ENCODE results near the gene ZSCAN23.

Gene ZSCAN23

DNA sequence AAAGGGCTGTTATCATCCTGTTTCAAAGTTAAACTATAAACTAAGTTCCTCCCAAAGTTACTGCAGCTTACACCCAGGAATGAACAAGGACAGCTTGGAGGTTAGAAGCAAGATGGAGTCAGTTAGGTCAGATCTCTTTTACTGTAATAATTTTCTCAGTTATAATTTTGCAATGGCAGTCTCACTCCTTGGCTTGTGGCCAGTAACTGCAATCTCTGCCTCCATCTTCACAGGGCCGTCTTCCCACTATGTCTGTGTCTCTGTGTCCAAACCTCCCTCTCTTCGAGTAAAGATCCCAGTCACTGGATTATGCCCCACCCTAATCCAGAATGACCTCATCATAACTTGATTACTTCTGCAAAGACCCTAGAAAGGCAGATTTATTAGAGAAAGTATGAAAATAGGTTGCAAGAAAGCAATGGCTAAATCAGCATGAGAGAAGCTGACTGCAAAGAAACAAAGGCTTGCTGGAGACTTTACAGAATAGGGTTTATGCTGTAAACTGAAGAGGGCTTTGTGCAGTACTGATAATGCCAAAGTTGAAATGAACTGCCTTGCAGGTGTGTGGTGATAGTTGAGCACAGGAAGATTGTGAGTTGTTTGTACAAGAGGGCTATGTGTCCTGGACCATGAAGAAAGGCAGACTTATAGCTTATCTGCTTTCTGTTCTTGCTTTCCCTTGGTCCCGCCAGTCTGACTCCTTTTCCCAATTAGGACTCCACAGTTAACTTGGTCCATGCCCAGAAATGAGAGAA lies 43.9 kb upstream of the ZSCAN23 start:
- Histone ChIP-seq H3K36me3 (ENCODE audit: control insufficient read depth in 2 of 2, insufficient read depth in 1 of 2, low read length in 2 of 2) (no peaks in the 10 kb centered on the region), H3K27ac (ENCODE audit: extremely low read depth, low read depth, low read length) (no peak overlapping the region), H3K4me1 (ENCODE audit: control insufficient read depth, insufficient read depth, low read length) (no peaks in the 10 kb centered on the region), H3K4me3 (ENCODE audit: low read depth, low read length) (no peak overlapping the region), H3K9me3 (ENCODE audit: control insufficient read depth, insufficient read depth, low read depth, low read length) (no peaks in the 10 kb centered on the region)
- ChIA-PET CTCF (interaction anchor here (0.7 to 1.4 kb wide), 2 partner anchors 8 to 10 kb away, joined by 4 to 5 read pairs; no protein-coding TSS in a partner anchor), POLR2A (interaction anchor here (0.5 kb wide), 1 partner anchor 585 kb away, joined by 3 read pairs; no protein-coding TSS in a partner anchor)
- TF ChIP-seq ZNF324 (tag by site-specific recombination; IDR thresholded peaks at IDR 0.05): no peak
- TF ChIP-seq, protein P1, sequence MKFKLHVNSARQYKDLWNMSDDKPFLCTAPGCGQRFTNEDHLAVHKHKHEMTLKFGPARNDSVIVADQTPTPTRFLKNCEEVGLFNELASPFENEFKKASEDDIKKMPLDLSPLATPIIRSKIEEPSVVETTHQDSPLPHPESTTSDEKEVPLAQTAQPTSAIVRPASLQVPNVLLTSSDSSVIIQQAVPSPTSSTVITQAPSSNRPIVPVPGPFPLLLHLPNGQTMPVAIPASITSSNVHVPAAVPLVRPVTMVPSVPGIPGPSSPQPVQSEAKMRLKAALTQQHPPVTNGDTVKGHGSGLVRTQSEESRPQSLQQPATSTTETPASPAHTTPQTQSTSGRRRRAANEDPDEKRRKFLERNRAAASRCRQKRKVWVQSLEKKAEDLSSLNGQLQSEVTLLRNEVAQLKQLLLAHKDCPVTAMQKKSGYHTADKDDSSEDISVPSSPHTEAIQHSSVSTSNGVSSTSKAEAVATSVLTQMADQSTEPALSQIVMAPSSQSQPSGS (tag by site-specific recombination; IDR thresholded peaks at IDR 0.05; ENCODE audit: low read depth): peak; percentile 56; the same call in 1 of the 2 replicates
- TF ChIP-seq ZNF23 (tag by site-specific recombination; IDR thresholded peaks at IDR 0.05; ENCODE audit: borderline replicate concordance): no peak

DNA sequence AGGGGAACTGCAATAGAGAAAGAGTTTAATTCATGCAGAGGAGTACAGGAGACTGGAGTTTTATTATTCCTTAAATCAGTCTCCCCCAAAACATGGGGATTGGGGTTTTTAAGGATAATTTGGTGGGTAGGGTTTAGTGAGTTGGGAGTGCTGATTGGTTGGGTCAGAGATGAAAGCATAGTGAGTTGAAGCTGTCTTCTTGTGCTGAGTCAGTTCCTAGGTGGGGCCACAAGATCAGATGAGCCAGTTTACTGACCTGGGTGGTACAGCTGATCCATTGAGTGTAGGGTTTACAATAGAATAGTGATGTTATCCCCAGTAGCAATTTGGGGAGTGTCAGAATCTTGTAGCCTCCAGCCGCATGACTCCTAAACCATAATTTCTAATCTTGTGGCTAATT lies 43.2 kb upstream of the ZSCAN23 start:
- Histone ChIP-seq H3K27ac (ENCODE audit: extremely low read depth, low read depth, low read length) (no peak overlapping the region), H3K9me3 (ENCODE audit: control insufficient read depth, insufficient read depth, low read depth, low read length) (no peaks in the 10 kb centered on the region), H3K4me3 (ENCODE audit: low read depth, low read length) (no peak overlapping the region), H3K4me1 (ENCODE audit: control insufficient read depth, insufficient read depth, low read length) (no peaks in the 10 kb centered on the region), H3K36me3 (ENCODE audit: control insufficient read depth in 2 of 2, insufficient read depth in 1 of 2, low read length in 2 of 2) (no peaks in the 10 kb centered on the region)
- CTCF ChIA-PET: interaction anchor here (0.6 to 0.7 kb wide), 2 partner anchors 8 to 437 kb away, joined by 4 read pairs; partner anchors contain the start of gene TRIM27
- POLR2A ChIA-PET: no interaction called here
- TF ChIP-seq ZNF548 (tag by site-specific recombination; IDR thresholded peaks at IDR 0.05) (no peak), SP2 (tag by site-specific recombination; IDR thresholded peaks at IDR 0.05) (no peak), ZNF266 (tag by site-specific recombination; IDR thresholded peaks at IDR 0.05; ENCODE audit: low read depth) (no peak), ZBTB17 (tag by site-specific recombination; IDR thresholded peaks at IDR 0.05) (no peak), ZNF837 (tag by site-specific recombination; IDR thresholded peaks at IDR 0.05) (no peak), ZNF549 (tag by site-specific recombination; IDR thresholded peaks at IDR 0.05) (no peak), ZNF747 (tag by site-specific recombination; IDR thresholded peaks at IDR 0.05) (no peak), ZNF24 (tag by site-specific recombination; IDR thresholded peaks at IDR 0.05) (no peak), SETDB1 (IDR thresholded peaks at IDR 0.05; ENCODE audit: insufficient read length, low read length) (no peak), FEZF1 (tag by site-specific recombination; IDR thresholded peaks at IDR 0.05) (no peak), ZNF514 (tag by site-specific recombination; IDR thresholded peaks at IDR 0.05) (no peak), ZNF274 (IDR thresholded peaks at IDR 0.05; ENCODE audit: low read length) (no peak), ZNF274 (tag by site-specific recombination; IDR thresholded peaks at IDR 0.05; ENCODE audit: borderline replicate concordance) (no peak), ZNF629 (tag by site-specific recombination; IDR thresholded peaks at IDR 0.05) (no peak), REPIN1 (tag by site-specific recombination; IDR thresholded peaks at IDR 0.05; ENCODE audit: low read depth) (no peak)
- TF ChIP-seq, protein P2, sequence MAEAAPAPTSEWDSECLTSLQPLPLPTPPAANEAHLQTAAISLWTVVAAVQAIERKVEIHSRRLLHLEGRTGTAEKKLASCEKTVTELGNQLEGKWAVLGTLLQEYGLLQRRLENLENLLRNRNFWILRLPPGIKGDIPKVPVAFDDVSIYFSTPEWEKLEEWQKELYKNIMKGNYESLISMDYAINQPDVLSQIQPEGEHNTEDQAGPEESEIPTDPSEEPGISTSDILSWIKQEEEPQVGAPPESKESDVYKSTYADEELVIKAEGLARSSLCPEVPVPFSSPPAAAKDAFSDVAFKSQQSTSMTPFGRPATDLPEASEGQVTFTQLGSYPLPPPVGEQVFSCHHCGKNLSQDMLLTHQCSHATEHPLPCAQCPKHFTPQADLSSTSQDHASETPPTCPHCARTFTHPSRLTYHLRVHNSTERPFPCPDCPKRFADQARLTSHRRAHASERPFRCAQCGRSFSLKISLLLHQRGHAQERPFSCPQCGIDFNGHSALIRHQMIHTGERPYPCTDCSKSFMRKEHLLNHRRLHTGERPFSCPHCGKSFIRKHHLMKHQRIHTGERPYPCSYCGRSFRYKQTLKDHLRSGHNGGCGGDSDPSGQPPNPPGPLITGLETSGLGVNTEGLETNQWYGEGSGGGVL (tag by site-specific recombination; IDR thresholded peaks at IDR 0.05): no peak

DNA sequence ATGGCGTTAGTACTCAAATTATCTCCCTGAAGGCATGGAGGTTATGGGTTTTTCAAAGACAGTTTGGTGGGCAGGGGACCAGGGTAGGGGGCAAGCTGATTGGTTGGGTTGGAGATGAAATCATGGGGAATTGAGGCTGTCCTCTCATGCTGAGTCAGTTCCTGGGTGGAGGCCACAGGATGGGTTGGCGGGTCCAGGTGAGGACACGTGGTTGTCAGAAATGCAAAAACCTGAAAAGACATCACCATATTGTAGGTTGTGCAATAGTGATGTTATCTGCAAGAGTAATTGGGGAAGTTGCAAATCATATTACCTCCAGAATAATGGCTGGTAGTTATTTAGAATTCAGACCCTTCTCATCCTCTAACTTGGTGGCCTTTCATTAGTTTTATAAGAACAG lies 42.2 kb upstream of the ZSCAN23 start:
- Histone ChIP-seq H3K27ac (ENCODE audit: extremely low read depth, low read depth, low read length) (no peak overlapping the region), H3K36me3 (ENCODE audit: control insufficient read depth in 2 of 2, insufficient read depth in 1 of 2, low read length in 2 of 2) (no peaks in the 10 kb centered on the region), H3K4me3 (ENCODE audit: low read depth, low read length) (no peak overlapping the region), H3K9me3 (ENCODE audit: control insufficient read depth, insufficient read depth, low read depth, low read length) (no peaks in the 10 kb centered on the region), H3K4me1 (ENCODE audit: control insufficient read depth, insufficient read depth, low read length) (no peaks in the 10 kb centered on the region)
- ChIA-PET POLR2A (no interaction called here), CTCF (no interaction called here)
- TF ChIP-seq ZNF600 (tag by site-specific recombination; IDR thresholded peaks at IDR 0.05): no peak
- no peak for TF ChIP-seq ZNF114 (tag by site-specific recombination; IDR thresholded peaks at IDR 0.05)
- no peak for TF ChIP-seq ZNF155 (tag by site-specific recombination; IDR thresholded peaks at IDR 0.05)
- no peak for TF ChIP-seq ZXDB (tag by site-specific recombination; IDR thresholded peaks at IDR 0.05)
- TF ChIP-seq ZNF621 (tag by site-specific recombination; IDR thresholded peaks at IDR 0.05): no peak
- TF ChIP-seq ZBTB8A (tag by site-specific recombination; IDR thresholded peaks at IDR 0.05): no peak
- no peak for TF ChIP-seq ZNF654 (tag by site-specific recombination; IDR thresholded peaks at IDR 0.05; ENCODE audit: low read depth)
- TF ChIP-seq GLIS2 (tag by site-specific recombination; IDR thresholded peaks at IDR 0.05): no peak
- TF ChIP-seq ZNF473 (tag by site-specific recombination; IDR thresholded peaks at IDR 0.05): no peak
- TF ChIP-seq, protein P3, sequence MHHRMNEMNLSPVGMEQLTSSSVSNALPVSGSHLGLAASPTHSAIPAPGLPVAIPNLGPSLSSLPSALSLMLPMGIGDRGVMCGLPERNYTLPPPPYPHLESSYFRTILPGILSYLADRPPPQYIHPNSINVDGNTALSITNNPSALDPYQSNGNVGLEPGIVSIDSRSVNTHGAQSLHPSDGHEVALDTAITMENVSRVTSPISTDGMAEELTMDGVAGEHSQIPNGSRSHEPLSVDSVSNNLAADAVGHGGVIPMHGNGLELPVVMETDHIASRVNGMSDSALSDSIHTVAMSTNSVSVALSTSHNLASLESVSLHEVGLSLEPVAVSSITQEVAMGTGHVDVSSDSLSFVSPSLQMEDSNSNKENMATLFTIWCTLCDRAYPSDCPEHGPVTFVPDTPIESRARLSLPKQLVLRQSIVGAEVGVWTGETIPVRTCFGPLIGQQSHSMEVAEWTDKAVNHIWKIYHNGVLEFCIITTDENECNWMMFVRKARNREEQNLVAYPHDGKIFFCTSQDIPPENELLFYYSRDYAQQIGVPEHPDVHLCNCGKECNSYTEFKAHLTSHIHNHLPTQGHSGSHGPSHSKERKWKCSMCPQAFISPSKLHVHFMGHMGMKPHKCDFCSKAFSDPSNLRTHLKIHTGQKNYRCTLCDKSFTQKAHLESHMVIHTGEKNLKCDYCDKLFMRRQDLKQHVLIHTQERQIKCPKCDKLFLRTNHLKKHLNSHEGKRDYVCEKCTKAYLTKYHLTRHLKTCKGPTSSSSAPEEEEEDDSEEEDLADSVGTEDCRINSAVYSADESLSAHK (tag by site-specific recombination; IDR thresholded peaks at IDR 0.05): no peak
